Activated CD8-positive, alpha-beta memory T cell treated with anti-CD3 and anti-CD28 coated beads for 48 hours (primary cell): ENCODE data around the gene GPR18.
"Not testable (repeated sequence)": the region's sequence is repeated elsewhere in the genome, so short reads cannot be mapped to it uniquely, and the experiment has no call there.

Experiments
- DNase-seq, 3 experiments: peaks; one replicate each; pipeline ENCODE4 v3.0.0-alpha.2; 2020; ENCODE audit warnings: low read depth in 2 of 3, low spot score in 2 of 3

The GPR18 gene

GRCh38 chr13:99210627-99211026 is 47.6 kb downstream of the GPR18 start:
- DNase-seq, result not testable (repeated sequence)

- no peak for DNase-seq
Measured at GRCh38 chr13:99208845-99209527, 49.2 kb downstream of the GPR18 start.

- DNase-seq, result no peak
Measured at GRCh38 chr13:99208185-99208584, 50.0 kb downstream of the GPR18 start.

- no peak for DNase-seq
Measured at GRCh38 chr13:99207511-99207910, 50.7 kb downstream of the GPR18 start.

- no peak for DNase-seq
Measured at GRCh38 chr13:99206873-99207272, 51.3 kb downstream of the GPR18 start.

GRCh38 chr13:99206226-99206625 is 52.0 kb downstream of the GPR18 start:
- no peak for DNase-seq

GRCh38 chr13:99205621-99206220 is 52.5 kb downstream of the GPR18 start:
- no peak for DNase-seq
